T-cell (primary cell): ENCODE results near the gene ITGB3BP. TPM values are rescaled to one million over a fixed set of nuclear protein-coding genes. Genes with fewer than 3 reads are reported as not detected.
"Not testable (repeated sequence)": the region's sequence is repeated elsewhere in the genome, so short reads cannot be mapped to it uniquely, and the experiment has no call there.

Source experiments
- ATAC-seq, 4 experiments: fragments of 200-7000 bp in 3 of 4; fragments of 150-1000 bp in 1 of 4; cut with Tn5 transposase; replicated peaks in 1 of 4; 1 replicate in 3 of 4; 2 replicates in 1 of 4; pipeline ENCODE4 v1.10.0; 2021; ENCODE audit warnings: moderate library complexity in 3 of 4, mild to moderate bottlenecking in 2 of 4, moderate number of reproducible peaks in 1 of 4
- CTCF ChIA-PET, 2 donors: fragments of 300-600 bp; sonication (Branson Sonifier 250); formaldehyde crosslinking; loops; one replicate each; lab custom pipeline; 2022; ENCODE audit warnings: antibody characterized with exemption in 2 of 2; lab: Charles Lee
- POLR2A ChIA-PET, 2 donors: fragments of 300-600 bp; sonication (Branson Sonifier 250); formaldehyde crosslinking; loops; one replicate each; lab custom pipeline; 2022; ENCODE audit warnings: antibody characterized with exemption in 2 of 2; lab: Charles Lee
- DNase-seq, 35 experiments: peaks; one replicate each; pipeline versions ENCODE4 v3.0.0 to v3.0.0-alpha.2; 2013 to 2023
- H3K27ac ChIP-seq: one replicate; pipeline ENCODE4 v1.5.1; 2013; ENCODE audit warnings: low read length
- H3K27me3 ChIP-seq, 2 experiments: replicated peaks in 1 of 2; 1 replicate in 1 of 2; 2 replicates in 1 of 2; pipeline versions ENCODE4 v1.6.1 to v1.7.0; 2013; ENCODE audit warnings: low read length in 1 of 2, mixed read lengths in 1 of 2; ENCODE audit not compliant: control insufficient read depth in 2 of 2, insufficient read depth in 2 of 2; ENCODE audit errors: extremely low read depth in 1 of 2
- H3K36me3 ChIP-seq, 2 donors: 1 replicate in 1 of 2; 2 replicates in 1 of 2; pipeline versions ENCODE4 v1.6.1 to v1.7.0; 2013; ENCODE audit warnings: low read length in 1 of 2; ENCODE audit not compliant: control insufficient read depth in 2 of 2, insufficient read depth in 1 of 2; ENCODE audit errors: extremely low read depth in 1 of 2
- H3K4me1 ChIP-seq, 2 experiments: 1 replicate in 1 of 2; 2 replicates in 1 of 2; pipeline versions ENCODE4 v1.6.1 to v1.7.0; 2013; ENCODE audit warnings: low read length in 2 of 2, mixed read lengths in 1 of 2; ENCODE audit not compliant: insufficient read depth in 2 of 2, control insufficient read depth in 1 of 2; ENCODE audit errors: extremely low read depth in 1 of 2
- H3K4me3 ChIP-seq, 2 donors: 1 replicate in 1 of 2; 2 replicates in 1 of 2; pipeline versions ENCODE4 v1.5.1 to v1.7.0; 2013; ENCODE audit warnings: mild to moderate bottlenecking in 2 of 2, low read length in 1 of 2, moderate library complexity in 1 of 2; ENCODE audit not compliant: control insufficient read depth in 1 of 2; ENCODE audit errors: extremely low read depth in 1 of 2
- H3K9me3 ChIP-seq: 2 replicates; pipeline ENCODE4 v1.7.0; 2013
- H3K27ac Mint-ChIP-seq, 2 donors: one replicate each; pipeline ENCODE4 v1.8.0; 2020 to 2021; ENCODE audit warnings: mild to moderate bottlenecking in 2 of 2, mixed read lengths in 2 of 2
- H3K27me3 Mint-ChIP-seq, 2 donors: one replicate each; pipeline ENCODE4 v1.8.0; 2021 to 2022; ENCODE audit warnings: mixed read lengths in 2 of 2
- H3K36me3 Mint-ChIP-seq: one replicate; pipeline ENCODE4 v1.8.0; 2021; ENCODE audit warnings: mixed read lengths
- H3K4me1 Mint-ChIP-seq, 3 donors: one replicate each; pipeline ENCODE4 v1.8.0; 2020 to 2022; ENCODE audit warnings: mixed read lengths in 3 of 3, mild to moderate bottlenecking in 1 of 3
- H3K4me3 Mint-ChIP-seq, 3 donors: one replicate each; pipeline ENCODE4 v1.8.0; 2020 to 2022; ENCODE audit warnings: mild to moderate bottlenecking in 3 of 3, mixed read lengths in 3 of 3, moderate library complexity in 3 of 3
- H3K9me3 Mint-ChIP-seq, 3 donors: one replicate each; pipeline ENCODE4 v1.8.0; 2020 to 2022; ENCODE audit warnings: mixed read lengths in 3 of 3
- WGBS: methylation state at CpG from one replicate; pipeline ENCODE4 v1.1.5; 2013; ENCODE audit warnings: missing lambda C conversion rate; ENCODE audit not compliant: insufficient coverage; 5-methylcytosine and 5-hydroxymethylcytosine counted together
- total RNA-seq, 35 experiments: library from RNA in 6 of 35; stranded (reverse) in 6 of 35; fragments of 120-200 nt in 1 of 35; gene quantifications; one replicate each; pipeline versions ENCODE4 v1.2.1 to v1.2.4 and lab custom pipeline; 2013 to 2026

The ITGB3BP gene
- total RNA-seq, 5 donors from 2014 or later (not counting 1 experiment from before 2014, with no cell fraction given): 16.6 to 27.3 (median 22.5) TPM

DNA sequence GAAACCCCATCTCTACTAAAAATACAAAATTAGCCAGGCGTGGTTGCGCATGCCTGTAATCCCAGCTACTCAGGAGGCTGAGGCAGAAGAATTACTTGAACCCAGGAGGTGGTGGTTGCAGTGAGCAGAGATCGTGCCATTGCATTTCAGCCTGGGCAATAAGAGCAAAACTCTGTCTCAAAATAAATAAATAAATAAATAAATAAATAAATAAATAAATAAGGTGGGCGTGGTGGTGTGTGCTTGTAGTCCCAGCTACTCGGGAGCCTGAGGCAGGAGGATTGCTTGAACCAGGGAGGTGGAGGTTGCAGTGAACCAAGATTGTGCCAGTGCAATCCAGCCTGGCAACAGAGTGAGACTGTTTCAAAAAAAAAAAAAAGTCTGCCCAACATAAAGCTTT is 54.3 kb downstream of the ITGB3BP start:
- H3K27ac Mint-ChIP-seq, H3K4me3 Mint-ChIP-seq, H3K36me3 ChIP-seq, ATAC-seq, H3K4me1 Mint-ChIP-seq, H3K9me3 ChIP-seq, H3K27me3 Mint-ChIP-seq, H3K4me3 ChIP-seq, CTCF ChIA-PET, H3K9me3 Mint-ChIP-seq, H3K27ac ChIP-seq, POLR2A ChIA-PET, H3K27me3 ChIP-seq, DNase-seq, H3K4me1 ChIP-seq: not testable (repeated sequence)
- H3K36me3 Mint-ChIP-seq: peaks cover 14% of the 10 kb centered on the region
- WGBS: no CpG with 5 or more reads among the region's 5 CpGs

DNA sequence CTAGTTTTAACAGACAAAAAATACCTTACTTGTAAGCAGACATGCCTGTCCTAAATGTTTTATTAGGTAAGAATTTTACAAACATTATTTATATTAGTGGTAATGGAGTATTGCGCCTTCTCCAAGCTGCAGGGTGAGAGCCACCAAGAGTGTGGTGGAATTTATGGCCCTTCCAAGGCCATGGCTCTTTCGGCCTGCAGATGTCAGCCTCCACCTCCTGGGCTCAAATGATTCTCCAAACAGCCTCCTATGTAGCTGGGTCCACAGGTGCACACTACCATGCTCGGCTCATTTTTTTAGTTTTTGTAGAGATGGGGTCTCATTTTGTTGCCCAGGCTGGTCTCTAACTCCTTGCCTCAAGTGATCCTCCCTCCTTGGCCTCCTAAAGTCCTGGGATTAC is 56.3 kb downstream of the ITGB3BP start:
- H3K9me3 ChIP-seq: no peaks in the 10 kb centered on the region
- no peaks in the 10 kb centered on the region for H3K27me3 ChIP-seq
- peaks cover 0 to 3% (median 0%) of the 10 kb centered on the region in 3 donors for H3K4me1 Mint-ChIP-seq
- no CpG with 5 or more reads among the region's 3 CpGs for WGBS
- H3K4me1 ChIP-seq: no peaks in the 10 kb centered on the region
- ChIA-PET POLR2A (no interaction called here), CTCF (no interaction called here)
- H3K4me3 ChIP-seq: no peak overlapping the region
- H3K36me3 Mint-ChIP-seq: peaks cover 30% of the 10 kb centered on the region
- no peaks in the 10 kb centered on the region for H3K36me3 ChIP-seq
- ATAC-seq: no peak
- H3K27ac Mint-ChIP-seq: no peak overlapping the region
- no peaks in the 10 kb centered on the region for H3K27me3 Mint-ChIP-seq
- peaks cover 8 to 21% (median 16%) of the 10 kb centered on the region in 3 donors for H3K9me3 Mint-ChIP-seq
- no peak overlapping the region for H3K4me3 Mint-ChIP-seq
- H3K27ac ChIP-seq: no peak overlapping the region
- DNase-seq: no peak

DNA sequence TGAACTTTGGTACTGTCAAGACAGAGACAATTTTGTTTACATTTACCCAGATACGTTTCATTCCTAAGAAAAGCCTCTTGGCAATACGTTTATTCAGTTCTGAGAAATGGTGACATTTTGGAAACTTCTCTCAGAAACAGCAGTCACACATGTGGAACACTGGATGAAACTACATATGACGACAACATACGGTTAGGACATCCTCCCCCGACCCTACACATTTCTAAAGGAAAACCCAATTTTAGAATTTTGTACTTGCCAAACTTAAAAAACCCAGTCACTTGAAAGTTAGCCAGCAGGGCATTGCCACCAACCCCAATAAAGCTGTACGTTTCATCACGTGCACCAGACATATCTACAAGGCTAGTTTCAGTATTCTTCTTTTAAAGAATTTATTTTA is 56.8 kb downstream of the ITGB3BP start:
- no peaks in the 10 kb centered on the region for H3K27me3 ChIP-seq
- H3K4me3 Mint-ChIP-seq: no peak overlapping the region
- CTCF ChIA-PET: no interaction called here
- POLR2A ChIA-PET: no interaction called here
- H3K4me1 Mint-ChIP-seq: peaks cover 0 to 3% (median 0%) of the 10 kb centered on the region in 3 donors
- no peak overlapping the region for H3K27ac Mint-ChIP-seq
- H3K27ac ChIP-seq: no peak overlapping the region
- H3K36me3 Mint-ChIP-seq: peaks cover 35% of the 10 kb centered on the region
- H3K9me3 Mint-ChIP-seq: peaks cover 10 to 23% (median 19%) of the 10 kb centered on the region in 3 donors
- 94% methylated on average over 3 of the region's 7 CpGs for WGBS
- no peaks in the 10 kb centered on the region for H3K9me3 ChIP-seq
- no peak overlapping the region for H3K4me3 ChIP-seq
- no peaks in the 10 kb centered on the region for H3K36me3 ChIP-seq
- H3K27me3 Mint-ChIP-seq: no peaks in the 10 kb centered on the region
- no peak for DNase-seq
- H3K4me1 ChIP-seq: no peaks in the 10 kb centered on the region
- no peak for ATAC-seq

DNA sequence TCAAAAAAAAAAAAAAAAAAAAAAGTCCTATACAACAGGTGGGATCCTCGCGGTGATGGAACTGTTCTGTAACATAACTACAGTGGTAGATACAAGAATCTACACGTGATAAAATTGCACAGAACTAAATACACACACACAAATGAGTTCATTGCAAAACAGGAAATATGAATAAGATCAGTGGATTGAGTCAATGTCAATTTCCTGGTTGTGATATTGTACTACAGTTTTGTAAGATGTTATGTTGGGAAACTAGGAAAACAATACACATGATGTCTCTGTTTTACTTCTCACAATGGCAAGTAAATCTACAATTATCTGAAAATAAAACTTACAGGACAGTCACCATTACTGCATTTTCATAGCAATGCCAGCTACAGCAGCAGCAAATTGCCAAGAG is 59.8 kb downstream of the ITGB3BP start:
- Histone ChIP-seq H3K27me3 (no peaks in the 10 kb centered on the region), H3K4me1 (no peaks in the 10 kb centered on the region), H3K9me3 (no peaks in the 10 kb centered on the region), H3K27ac (no peak overlapping the region), H3K36me3 (no peaks in the 10 kb centered on the region), H3K4me3 (no peak overlapping the region)
- Mint-ChIP-seq H3K4me3 (no peak overlapping the region), H3K36me3 (peaks cover 42% of the 10 kb centered on the region), H3K4me1 (peaks cover 0 to 3% (median 0%) of the 10 kb centered on the region in 3 donors), H3K27me3 (no peaks in the 10 kb centered on the region), H3K27ac (no peak overlapping the region), H3K9me3 (peaks cover 10 to 14% (median 14%) of the 10 kb centered on the region in 3 donors)
- WGBS: no CpG with 5 or more reads among the region's 3 CpGs
- ChIA-PET POLR2A (no interaction called here), CTCF (interaction anchor here in 1 of 2 donors (0.6 kb wide), 1 partner anchor 166 kb away, joined by 3 read pairs; no protein-coding TSS in a partner anchor)
- DNase-seq (no peak), ATAC-seq (no peak)

DNA sequence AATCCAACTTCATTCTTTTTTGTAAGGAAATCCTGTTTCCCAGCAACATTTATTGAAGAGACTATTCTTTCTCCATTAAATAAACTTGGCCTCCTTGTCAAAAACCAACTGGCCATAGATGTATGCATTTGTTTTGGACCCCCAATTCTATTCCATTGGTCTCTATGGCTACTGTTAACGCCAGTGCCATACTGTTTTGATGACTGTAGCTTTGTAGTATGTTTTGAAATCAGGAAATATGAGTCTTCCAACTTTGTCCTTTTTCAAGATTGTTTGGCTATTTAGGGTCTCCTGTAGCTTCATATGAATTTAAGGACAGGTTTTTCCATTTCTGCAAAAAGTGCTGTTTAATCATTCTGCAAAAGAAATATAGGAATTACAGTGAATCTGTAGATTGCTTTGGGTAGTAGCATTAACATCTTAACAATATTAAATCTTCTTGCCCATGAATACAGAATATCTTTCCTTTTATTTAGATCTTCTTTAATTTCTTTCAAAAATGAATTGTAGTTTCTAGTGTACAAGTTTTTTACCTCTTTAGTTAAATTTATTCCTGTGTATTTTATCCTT is 61.3 kb downstream of the ITGB3BP start:
- no peaks in the 10 kb centered on the region for H3K27me3 ChIP-seq
- POLR2A ChIA-PET: interaction anchor here in 1 of 2 donors (0.6 to 1.0 kb wide), 2 partner anchors 131 to 188 kb away, joined by 3 read pairs; partner anchors contain the start of gene PGM1
- H3K36me3 ChIP-seq: no peaks in the 10 kb centered on the region
- Mint-ChIP-seq H3K36me3 (peaks cover 51% of the 10 kb centered on the region), H3K4me3 (no peak overlapping the region), H3K27me3 (no peaks in the 10 kb centered on the region), H3K27ac (no peak overlapping the region), H3K4me1 (peaks cover 0 to 3% (median 0%) of the 10 kb centered on the region in 3 donors), H3K9me3 (peaks cover 10 to 14% (median 14%) of the 10 kb centered on the region in 3 donors)
- ATAC-seq (no peak), DNase-seq (no peak)
- CTCF ChIA-PET: interaction anchor here in 1 of 2 donors (0.6 kb wide), 1 partner anchor 620 kb away, joined by 3 read pairs; no protein-coding TSS in a partner anchor
- no CpG with 5 or more reads among the region's 1 CpG for WGBS
- H3K4me3 ChIP-seq: no peak overlapping the region
- no peaks in the 10 kb centered on the region for H3K4me1 ChIP-seq
- no peak overlapping the region for H3K27ac ChIP-seq
- no peaks in the 10 kb centered on the region for H3K9me3 ChIP-seq

- no peak for DNase-seq
- CTCF ChIA-PET: interaction anchor here in 1 of 2 donors (0.6 kb wide), 1 partner anchor 1757 kb away, joined by 3 read pairs; no protein-coding TSS in a partner anchor
- Histone ChIP-seq H3K27me3 (no peaks in the 10 kb centered on the region), H3K4me1 (no peaks in the 10 kb centered on the region), H3K27ac (no peak overlapping the region), H3K9me3 (no peaks in the 10 kb centered on the region), H3K36me3 (no peaks in the 10 kb centered on the region), H3K4me3 (no peak overlapping the region)
- POLR2A ChIA-PET: no interaction called here
- H3K4me3 Mint-ChIP-seq: no peak overlapping the region
- H3K27ac Mint-ChIP-seq: no peak overlapping the region
- peaks cover 0 to 3% (median 0%) of the 10 kb centered on the region in 3 donors for H3K4me1 Mint-ChIP-seq
- H3K36me3 Mint-ChIP-seq: peaks cover 46% of the 10 kb centered on the region
- peaks cover 10 to 14% (median 14%) of the 10 kb centered on the region in 3 donors for H3K9me3 Mint-ChIP-seq
- no peak for ATAC-seq
- no peaks in the 10 kb centered on the region for H3K27me3 Mint-ChIP-seq
Observed at GRCh38 chr1:63458750-63459149, 64.3 kb downstream of the ITGB3BP start.
